ENCODE measurements around the gene SMIM21. TPM values are rescaled to one million over a fixed set of nuclear protein-coding genes. Genes with fewer than 3 reads are reported as not detected.

The SMIM21 gene
- total RNA-seq, 1 experiment from 2014 or later = not detected

- no peaks in the 10 kb centered on the region for H3K9me3 Mint-ChIP-seq (ENCODE audit: low read depth, unreplicated experiment)
- CTCF ChIA-PET = no interaction called here
- no peaks in the 10 kb centered on the region for H3K4me1 Mint-ChIP-seq (ENCODE audit: low read depth, unreplicated experiment)
- no TSS peak for BruUV-seq (replicated peaks)
- intact Hi-C loops (cut with micrococcal nuclease; ENCODE audit: unreplicated experiment) = no loop called here
- H3K27ac Mint-ChIP-seq (ENCODE audit: unreplicated experiment) = no peak overlapping the region
- TF ChIP-seq, protein P1, sequence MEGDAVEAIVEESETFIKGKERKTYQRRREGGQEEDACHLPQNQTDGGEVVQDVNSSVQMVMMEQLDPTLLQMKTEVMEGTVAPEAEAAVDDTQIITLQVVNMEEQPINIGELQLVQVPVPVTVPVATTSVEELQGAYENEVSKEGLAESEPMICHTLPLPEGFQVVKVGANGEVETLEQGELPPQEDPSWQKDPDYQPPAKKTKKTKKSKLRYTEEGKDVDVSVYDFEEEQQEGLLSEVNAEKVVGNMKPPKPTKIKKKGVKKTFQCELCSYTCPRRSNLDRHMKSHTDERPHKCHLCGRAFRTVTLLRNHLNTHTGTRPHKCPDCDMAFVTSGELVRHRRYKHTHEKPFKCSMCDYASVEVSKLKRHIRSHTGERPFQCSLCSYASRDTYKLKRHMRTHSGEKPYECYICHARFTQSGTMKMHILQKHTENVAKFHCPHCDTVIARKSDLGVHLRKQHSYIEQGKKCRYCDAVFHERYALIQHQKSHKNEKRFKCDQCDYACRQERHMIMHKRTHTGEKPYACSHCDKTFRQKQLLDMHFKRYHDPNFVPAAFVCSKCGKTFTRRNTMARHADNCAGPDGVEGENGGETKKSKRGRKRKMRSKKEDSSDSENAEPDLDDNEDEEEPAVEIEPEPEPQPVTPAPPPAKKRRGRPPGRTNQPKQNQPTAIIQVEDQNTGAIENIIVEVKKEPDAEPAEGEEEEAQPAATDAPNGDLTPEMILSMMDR (IDR thresholded peaks at IDR 0.05; ENCODE audit: unreplicated experiment) = no peak
- no peak for DNase-seq
- no peak overlapping the region for H3K4me3 Mint-ChIP-seq (ENCODE audit: low read depth, unreplicated experiment)
- H3K36me3 Mint-ChIP-seq (ENCODE audit: insufficient read depth, unreplicated experiment) = no peaks in the 10 kb centered on the region
- H3K27me3 Mint-ChIP-seq (ENCODE audit: unreplicated experiment) = peaks cover 27% of the 10 kb centered on the region
Measured at GRCh38 chr18:75418293-75419005, 9.1 kb downstream of the SMIM21 start.

GRCh38 chr18:75410611-75411010 lies 16.9 kb downstream of the SMIM21 start:
- DNase-seq = no peak
- no peak overlapping the region for H3K4me3 Mint-ChIP-seq (ENCODE audit: low read depth, unreplicated experiment)
- intact Hi-C loops (cut with micrococcal nuclease; ENCODE audit: unreplicated experiment) = no loop called here
- H3K4me1 Mint-ChIP-seq (ENCODE audit: low read depth, unreplicated experiment) = no peaks in the 10 kb centered on the region
- BruUV-seq (replicated peaks) = no TSS peak
- peaks cover 2% of the 10 kb centered on the region for H3K9me3 Mint-ChIP-seq (ENCODE audit: low read depth, unreplicated experiment)
- no peaks in the 10 kb centered on the region for H3K36me3 Mint-ChIP-seq (ENCODE audit: insufficient read depth, unreplicated experiment)
- no peak overlapping the region for H3K27ac Mint-ChIP-seq (ENCODE audit: unreplicated experiment)
- H3K27me3 Mint-ChIP-seq (ENCODE audit: unreplicated experiment) = peaks cover 31% of the 10 kb centered on the region
- TF ChIP-seq, protein P1 (IDR thresholded peaks at IDR 0.05; ENCODE audit: unreplicated experiment) = no peak
- CTCF ChIA-PET = no interaction called here

DNA sequence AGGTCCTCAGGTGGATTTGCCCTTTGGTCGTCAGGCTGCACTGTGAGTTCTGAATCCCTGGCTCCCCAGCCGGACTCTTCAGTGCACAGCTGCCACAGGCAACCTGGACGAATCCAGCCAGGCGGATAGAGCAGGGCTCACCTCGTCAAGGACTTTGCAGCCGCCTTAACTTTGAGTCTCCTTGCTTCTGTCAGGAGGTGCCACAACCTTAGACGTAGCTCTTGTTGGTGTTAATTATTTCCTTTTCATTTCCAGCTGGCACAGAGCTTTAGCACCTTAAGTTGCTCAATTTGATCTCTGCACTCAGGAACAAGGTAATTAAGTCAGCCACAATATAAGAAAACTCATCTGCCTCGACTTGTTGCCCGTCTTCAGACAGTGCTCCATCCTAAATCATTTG lies 17.7 kb downstream of the SMIM21 start:
- BruUV-seq (replicated peaks) = no TSS peak
- CTCF ChIA-PET = no interaction called here
- Mint-ChIP-seq H3K4me3 (ENCODE audit: low read depth, unreplicated experiment) (no peak overlapping the region), H3K27ac (ENCODE audit: unreplicated experiment) (no peak overlapping the region), H3K9me3 (ENCODE audit: low read depth, unreplicated experiment) (peaks cover 3% of the 10 kb centered on the region), H3K36me3 (ENCODE audit: insufficient read depth, unreplicated experiment) (no peaks in the 10 kb centered on the region), H3K27me3 (ENCODE audit: unreplicated experiment) (peaks cover 29% of the 10 kb centered on the region), H3K4me1 (ENCODE audit: low read depth, unreplicated experiment) (no peaks in the 10 kb centered on the region)
- intact Hi-C loops (cut with micrococcal nuclease; ENCODE audit: unreplicated experiment) = no loop called here
- DNase-seq = no peak
- TF ChIP-seq, protein P1 (IDR thresholded peaks at IDR 0.05; ENCODE audit: unreplicated experiment) = no peak

GRCh38 chr18:75408554-75409506 lies 18.7 kb downstream of the SMIM21 start:
- no peak overlapping the region for H3K27ac Mint-ChIP-seq (ENCODE audit: unreplicated experiment)
- intact Hi-C loops (cut with micrococcal nuclease; ENCODE audit: unreplicated experiment) = no loop called here
- no peak overlapping the region for H3K4me3 Mint-ChIP-seq (ENCODE audit: low read depth, unreplicated experiment)
- no TSS peak for BruUV-seq (replicated peaks)
- H3K4me1 Mint-ChIP-seq (ENCODE audit: low read depth, unreplicated experiment) = no peaks in the 10 kb centered on the region
- CTCF ChIA-PET = no interaction called here
- peak; percentile 4 for DNase-seq
- TF ChIP-seq, protein P1 (IDR thresholded peaks at IDR 0.05; ENCODE audit: unreplicated experiment) = no peak
- peaks cover 6% of the 10 kb centered on the region for H3K9me3 Mint-ChIP-seq (ENCODE audit: low read depth, unreplicated experiment)
- no peaks in the 10 kb centered on the region for H3K36me3 Mint-ChIP-seq (ENCODE audit: insufficient read depth, unreplicated experiment)
- peaks cover 25% of the 10 kb centered on the region for H3K27me3 Mint-ChIP-seq (ENCODE audit: unreplicated experiment)
